Fibroblast of skin of back (primary cell): ENCODE measurements around the gene SH3D19.
"Not testable (repeated sequence)": the region's sequence is repeated elsewhere in the genome, so short reads cannot be mapped to it uniquely, and the experiment has no call there.

ENCODE experiments used
- DNase-seq: peaks from one replicate; pipeline ENCODE4 v3.0.0-alpha.2; 2013

Gene SH3D19

GRCh38 chr4:151093203-151093602 lies 232.2 kb downstream of the SH3D19 start:
- DNase-seq = no peak

- DNase-seq = no peak
Observed at GRCh38 chr4:151092488-151092887, 232.9 kb downstream of the SH3D19 start.

DNA sequence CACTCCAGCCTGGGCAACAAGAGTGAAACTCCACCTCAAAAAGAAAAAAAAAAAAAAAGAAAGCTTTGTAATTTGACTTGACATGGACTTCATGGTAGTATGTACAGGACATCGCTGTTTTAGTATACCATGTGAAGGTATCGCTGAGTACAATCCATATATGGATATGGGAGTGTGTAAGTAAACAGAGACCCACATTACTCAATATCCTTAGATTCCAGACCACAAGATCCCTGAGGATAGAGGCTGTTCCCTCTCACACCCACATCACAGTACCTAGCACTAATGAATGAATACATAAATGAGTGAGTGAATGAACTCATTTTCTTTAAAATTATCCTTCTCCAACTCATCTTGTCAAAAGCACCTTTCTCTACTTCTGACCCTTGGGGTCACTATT lies 234.4 kb downstream of the SH3D19 start:
- no peak for DNase-seq

DNA sequence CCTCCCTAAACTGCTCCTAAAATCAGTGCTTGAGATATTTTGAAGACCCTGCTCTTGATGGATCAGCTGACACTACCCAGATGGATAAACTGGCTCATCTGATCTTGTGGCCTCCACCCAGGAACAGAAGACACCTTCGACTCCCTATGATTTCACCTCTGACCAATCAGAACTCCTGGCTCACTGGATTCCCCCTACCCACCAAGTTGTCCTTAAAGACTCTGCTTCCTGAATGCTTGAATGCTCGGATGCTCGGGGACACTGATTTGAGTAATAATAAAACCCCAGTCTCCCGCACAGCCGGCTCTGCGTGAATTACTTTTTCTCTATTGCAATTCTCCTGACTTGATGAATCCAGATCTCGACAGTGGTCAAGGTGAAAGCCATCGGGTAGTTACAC lies 237.9 kb downstream of the SH3D19 start:
- no peak for DNase-seq

DNA sequence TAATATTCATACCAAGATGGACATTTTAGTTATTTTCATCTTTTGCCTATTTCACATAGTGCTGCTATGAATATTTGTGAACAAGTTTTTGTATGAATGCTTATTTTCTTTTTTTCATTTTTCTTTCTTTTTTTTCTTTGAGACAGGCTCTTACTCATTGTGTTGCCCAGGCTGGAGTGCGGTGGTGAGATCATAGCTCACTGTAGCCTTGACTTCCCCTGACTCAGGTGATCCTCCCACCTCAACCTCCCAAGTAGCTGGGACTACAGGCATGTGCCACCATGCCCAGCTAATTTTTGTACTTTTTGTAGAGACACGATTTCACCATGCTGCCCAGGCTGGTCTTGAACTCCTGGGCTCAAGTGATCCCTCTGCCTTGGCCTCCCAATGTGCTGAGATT lies 247.4 kb downstream of the SH3D19 start:
- DNase-seq = not testable (repeated sequence)

DNA sequence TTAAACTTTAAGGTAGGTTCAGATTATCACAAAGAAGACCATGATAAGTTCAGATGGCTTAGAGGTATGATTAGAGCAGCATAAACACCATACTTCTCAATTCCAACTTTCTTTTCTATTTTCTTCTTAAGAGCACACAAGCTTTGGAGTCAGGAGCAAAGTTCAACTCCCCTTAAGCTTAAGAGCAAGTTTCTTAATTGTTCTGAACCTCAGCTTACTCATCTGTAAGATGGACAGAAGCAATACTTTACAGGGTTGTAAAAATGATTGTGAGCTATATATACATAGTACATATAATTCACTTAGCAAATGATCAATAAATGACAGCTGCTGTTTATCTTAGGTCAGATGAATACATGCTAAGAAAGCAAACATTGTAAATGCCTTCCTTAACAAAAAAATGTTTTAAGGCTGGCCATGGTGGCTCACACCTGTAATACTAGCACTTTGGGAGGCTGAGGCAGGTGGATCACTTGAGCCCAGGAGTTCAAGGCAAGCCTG lies 250.9 kb downstream of the SH3D19 start:
- DNase-seq = no peak
